Keratinocyte (primary cell): ENCODE data around the gene CCDC33. TPM values are rescaled to one million over a fixed set of nuclear protein-coding genes. Genes with fewer than 3 reads are reported as not detected.

Source experiments
- DNase-seq: peaks from one replicate; pipeline ENCODE4 v3.0.0-alpha.2; 2011; ENCODE audit warnings: low read depth, missing footprints, low spot score
- FAIRE-seq: peaks from 2 replicates; lab custom pipeline; 2011; peaks lifted over from hg19 to GRCh38; lab: Jason Lieb, UNC
- H2AFZ ChIP-seq: 2 replicates; pipeline ENCODE4 v1.6.0; 2012; ENCODE audit warnings: low read length, control low read depth, inconsistent platforms; ENCODE audit not compliant: control insufficient read depth
- H3K27ac ChIP-seq: 2 replicates; pipeline ENCODE4 v1.5.1; 2011; ENCODE audit warnings: low read length; ENCODE audit not compliant: control insufficient read depth, insufficient read depth
- H3K27me3 ChIP-seq: 3 replicates; pipeline ENCODE4 v1.6.0; 2011; ENCODE audit warnings: low read length; ENCODE audit not compliant: control insufficient read depth, insufficient read depth; ENCODE audit errors: extremely low read depth
- H3K36me3 ChIP-seq, 2 experiments: 2 replicates in 1 of 2; 3 replicates in 1 of 2; pipeline ENCODE4 v1.5.1; 2011; ENCODE audit warnings: low read length in 2 of 2, mild to moderate bottlenecking in 1 of 2; ENCODE audit not compliant: control insufficient read depth in 2 of 2, insufficient read depth in 2 of 2; ENCODE audit errors: extremely low read depth in 1 of 2
- H3K4me1 ChIP-seq: 3 replicates; pipeline ENCODE4 v1.5.1; 2011; ENCODE audit warnings: low read length; ENCODE audit not compliant: control insufficient read depth, insufficient read depth; ENCODE audit errors: extremely low read depth
- H3K4me2 ChIP-seq: 3 replicates; pipeline ENCODE4 v1.6.0; 2011; ENCODE audit warnings: low read depth, low read length; ENCODE audit not compliant: control insufficient read depth, insufficient read depth; ENCODE audit errors: extremely low read depth
- H3K4me3 ChIP-seq, 3 experiments: fragments of 200-600 bp in 1 of 3; sonication (generic) in 1 of 3; 2 replicates in 2 of 3; 3 replicates in 1 of 3; pipeline ENCODE4 v1.5.1; 2011 to 2016; ENCODE audit warnings: low read length in 3 of 3, mild to moderate bottlenecking in 3 of 3, control low read depth in 2 of 3, inconsistent platforms in 1 of 3, low read depth in 1 of 3, mixed read lengths in 1 of 3, mixed run types in 1 of 3, moderate library complexity in 1 of 3; ENCODE audit not compliant: control insufficient read depth in 2 of 3, insufficient read depth in 2 of 3; ENCODE audit errors: extremely low read depth in 1 of 3
- H3K79me2 ChIP-seq: 2 replicates; pipeline ENCODE4 v1.6.0; 2012; ENCODE audit warnings: low read length; ENCODE audit not compliant: control insufficient read depth, insufficient read depth
- H3K9ac ChIP-seq: 3 replicates; pipeline ENCODE4 v1.6.0; 2011; ENCODE audit warnings: low read length; ENCODE audit not compliant: control insufficient read depth, insufficient read depth; ENCODE audit errors: extremely low read depth
- H3K9me1 ChIP-seq: 3 replicates; pipeline ENCODE4 v1.6.0; 2011; ENCODE audit warnings: low read length; ENCODE audit not compliant: control insufficient read depth, insufficient read depth; ENCODE audit errors: extremely low read depth
- H3K9me3 ChIP-seq: 2 replicates; pipeline ENCODE4 v1.5.1; 2012; ENCODE audit warnings: low read depth, low read length; ENCODE audit not compliant: control insufficient read depth
- H4K20me1 ChIP-seq: 3 replicates; pipeline ENCODE4 v1.6.0; 2011; ENCODE audit warnings: low read length; ENCODE audit not compliant: control insufficient read depth, insufficient read depth; ENCODE audit errors: extremely low read depth
- EZH2 ChIP-seq: IDR thresholded peaks from one replicate; pipeline ENCODE4 v1.6.1; 2012; ENCODE audit warnings: inconsistent platforms, mild to moderate bottlenecking, low read length, moderate library complexity
- dilution Hi-C: fragments of 300-500 bp; cut with MboI; formaldehyde crosslinking; loops from one replicate; pipeline ENCODE4 v1.7.0; 2020; ENCODE audit warnings: low sequenced_read_pairs; ENCODE audit not compliant: extremely low pct_ligation_motif_present
- polyA plus RNA-seq, 5 experiments: library from polyadenylated mRNA; depleted of rRNA in 3 of 5; stranded (reverse) in 3 of 5; stranded (forward) in 1 of 5; unstranded in 1 of 5; fragments of >200 nt; gene quantifications; 1 replicate in 1 of 5; 2 replicates in 3 of 5; 3 replicates in 1 of 5; pipeline versions ENCODE4 v1.2.1 to v1.2.3, GENCODE V29; 2011 to 2012; ENCODE audit warnings: missing spikeins in 2 of 5, low read depth in 1 of 5, low replicate concordance in 1 of 5
- TF ChIP-seq, protein P1 (sequence below), 3 experiments: IDR thresholded peaks in 1 of 3; conservative IDR thresholded peaks in 1 of 3; optimal IDR thresholded peaks in 1 of 3; 2 replicates in 2 of 3; 3 replicates in 1 of 3; pipeline versions ENCODE3 to v1.5.1; 2011; ENCODE audit warnings: low read length in 3 of 3, mild to moderate bottlenecking in 3 of 3, moderate library complexity in 2 of 3, control low read depth in 1 of 3, inconsistent platforms in 1 of 3; ENCODE audit not compliant: insufficient read depth in 2 of 3; ENCODE audit errors: extremely low read depth in 1 of 3

Gene CCDC33
- polyA plus RNA-seq, 1 donor (not counting 4 experiments of a cell fraction or from before 2014, with no cell fraction given), result not detected

DNA sequence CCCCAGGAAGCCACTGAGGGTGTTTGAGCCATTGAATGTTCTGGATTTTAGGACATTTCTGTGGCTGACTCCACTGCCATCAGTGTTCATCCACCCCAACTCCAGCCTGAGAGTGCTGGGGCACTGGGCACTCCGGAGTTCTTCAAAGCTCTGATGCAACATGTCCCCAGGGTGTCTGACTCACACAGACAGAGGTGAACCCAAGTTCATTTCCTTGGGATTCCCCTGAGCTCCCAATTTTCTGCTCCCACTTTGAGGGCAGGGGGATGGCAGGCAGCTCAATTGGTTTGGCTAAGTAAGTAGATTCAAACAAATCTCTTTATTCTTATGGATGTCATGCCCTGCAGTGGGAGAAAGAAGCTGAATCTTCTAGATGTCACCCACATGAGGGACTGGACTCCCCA lies 35.7 kb upstream of the CCDC33 start:
- dilution Hi-C loops, result no loop called here
- no peak for TF ChIP-seq EZH2
- TF ChIP-seq, protein P1, sequence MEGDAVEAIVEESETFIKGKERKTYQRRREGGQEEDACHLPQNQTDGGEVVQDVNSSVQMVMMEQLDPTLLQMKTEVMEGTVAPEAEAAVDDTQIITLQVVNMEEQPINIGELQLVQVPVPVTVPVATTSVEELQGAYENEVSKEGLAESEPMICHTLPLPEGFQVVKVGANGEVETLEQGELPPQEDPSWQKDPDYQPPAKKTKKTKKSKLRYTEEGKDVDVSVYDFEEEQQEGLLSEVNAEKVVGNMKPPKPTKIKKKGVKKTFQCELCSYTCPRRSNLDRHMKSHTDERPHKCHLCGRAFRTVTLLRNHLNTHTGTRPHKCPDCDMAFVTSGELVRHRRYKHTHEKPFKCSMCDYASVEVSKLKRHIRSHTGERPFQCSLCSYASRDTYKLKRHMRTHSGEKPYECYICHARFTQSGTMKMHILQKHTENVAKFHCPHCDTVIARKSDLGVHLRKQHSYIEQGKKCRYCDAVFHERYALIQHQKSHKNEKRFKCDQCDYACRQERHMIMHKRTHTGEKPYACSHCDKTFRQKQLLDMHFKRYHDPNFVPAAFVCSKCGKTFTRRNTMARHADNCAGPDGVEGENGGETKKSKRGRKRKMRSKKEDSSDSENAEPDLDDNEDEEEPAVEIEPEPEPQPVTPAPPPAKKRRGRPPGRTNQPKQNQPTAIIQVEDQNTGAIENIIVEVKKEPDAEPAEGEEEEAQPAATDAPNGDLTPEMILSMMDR (optimal IDR thresholded peaks at IDR 0.05 in 1 of 3, IDR thresholded peaks at IDR 0.05 in 1 of 3, conservative IDR thresholded peaks at IDR 0.05 in 1 of 3; ENCODE audit: extremely low read depth in 1 of 3, insufficient read depth in 2 of 3, low read length in 3 of 3), result no peak
- H3K36me3 ChIP-seq, result no peaks in the 10 kb centered on the region
- peaks cover 3% of the 10 kb centered on the region for H3K27me3 ChIP-seq
- no peaks in the 10 kb centered on the region for H4K20me1 ChIP-seq
- FAIRE-seq, result peak; percentile 64
- peak; percentile 66 for DNase-seq
- peaks cover 6% of the 10 kb centered on the region for H3K9me1 ChIP-seq
- H3K4me2 ChIP-seq, result peak overlapping the region; percentile 1
- no peak overlapping the region for H2AFZ ChIP-seq
- H3K4me3 ChIP-seq, result no peak overlapping the region
- H3K79me2 ChIP-seq, result no peaks in the 10 kb centered on the region
- H3K4me1 ChIP-seq, result peaks cover 44% of the 10 kb centered on the region
- no peaks in the 10 kb centered on the region for H3K9me3 ChIP-seq
- no peak overlapping the region for H3K9ac ChIP-seq
- H3K27ac ChIP-seq, result no peak overlapping the region

DNA sequence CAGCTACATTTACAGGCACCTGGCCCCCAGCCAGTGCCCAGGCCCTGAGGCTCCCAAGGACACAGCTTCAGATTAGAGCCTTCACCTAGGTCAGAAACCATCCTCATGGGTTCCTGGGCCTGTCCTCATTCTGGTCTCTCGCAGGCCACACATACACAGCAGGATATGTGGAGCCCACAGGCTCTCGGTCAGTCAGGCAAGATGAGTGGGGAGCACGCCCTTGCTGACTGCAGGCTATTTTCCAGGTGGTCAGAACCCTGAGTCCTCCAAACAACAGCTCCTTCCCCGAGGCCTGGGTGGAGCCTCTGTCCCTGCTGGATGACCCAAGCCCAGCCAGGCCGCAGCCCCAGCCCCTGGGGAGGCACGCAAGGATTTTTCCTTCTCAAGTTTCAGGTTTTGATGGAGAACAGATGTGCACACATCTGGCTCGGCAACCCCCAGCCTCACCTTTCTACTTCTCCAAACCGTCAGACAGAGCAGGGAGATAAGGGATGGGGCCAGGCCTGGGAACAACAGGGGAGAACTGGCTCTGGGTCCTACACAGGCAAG lies 35.2 kb upstream of the CCDC33 start:
- no peaks in the 10 kb centered on the region for H3K36me3 ChIP-seq
- no peaks in the 10 kb centered on the region for H3K9me3 ChIP-seq
- no peak overlapping the region for H3K4me2 ChIP-seq
- H3K9ac ChIP-seq, result no peak overlapping the region
- H3K9me1 ChIP-seq, result peaks cover 6% of the 10 kb centered on the region
- DNase-seq (no peak), FAIRE-seq (no peak)
- H3K4me3 ChIP-seq, result no peak overlapping the region
- no peaks in the 10 kb centered on the region for H4K20me1 ChIP-seq
- H3K4me1 ChIP-seq, result peaks cover 44% of the 10 kb centered on the region
- peaks cover 3% of the 10 kb centered on the region for H3K27me3 ChIP-seq
- no peak overlapping the region for H2AFZ ChIP-seq
- dilution Hi-C loops, result no loop called here
- H3K79me2 ChIP-seq, result no peaks in the 10 kb centered on the region
- H3K27ac ChIP-seq, result no peak overlapping the region
- TF ChIP-seq, protein P1 (optimal IDR thresholded peaks at IDR 0.05 in 1 of 3, IDR thresholded peaks at IDR 0.05 in 1 of 3, conservative IDR thresholded peaks at IDR 0.05 in 1 of 3; ENCODE audit: extremely low read depth in 1 of 3, insufficient read depth in 2 of 3, low read length in 3 of 3), result no peak
- TF ChIP-seq EZH2, result no peak
